IMR-90 (cell line): ENCODE results near the gene STX17. TPM values are rescaled to one million over a fixed set of nuclear protein-coding genes. Genes with fewer than 3 reads are reported as not detected.

Source experiments
- ATAC-seq: fragments of 200-7000 bp; cut with Tn5 transposase; 2 replicates; pipeline ENCODE4 v1.9.1; 2020; ENCODE audit warnings: low read depth, mild to moderate bottlenecking, moderate library complexity
- BruUV-seq: library from RNA; stranded (reverse); fragments of 400-500 nt; replicated peaks from 2 replicates; lab custom pipeline; 2021; lab: Mats Ljungman, UMichigan
- CTCF ChIA-PET: fragments of 300-600 bp; formaldehyde crosslinking; extraction: SDS; loops from one replicate; lab custom pipeline; 2021; ENCODE audit warnings: antibody characterized with exemption; lab: Yijun Ruan, JAX
- POLR2A ChIA-PET: fragments of 300-600 bp; sonication (Branson Sonifier 250); formaldehyde crosslinking; loops from one replicate; lab custom pipeline; 2022; ENCODE audit warnings: antibody characterized with exemption; ENCODE audit not compliant: unreplicated experiment; lab: Charles Lee
- DNase-seq: peaks from one replicate; pipeline ENCODE4 v3.0.0; 2013
- H2AFZ ChIP-seq: replicated peaks from 2 replicates; pipeline ENCODE3; 2013; ENCODE audit warnings: low read length, mild to moderate bottlenecking; ENCODE audit not compliant: poor library complexity
- H2AK5ac ChIP-seq: 2 replicates; pipeline ENCODE4 v1.6.1; 2013; ENCODE audit warnings: low read depth, low read length, inconsistent platforms
- H2AK9ac ChIP-seq: replicated peaks from 2 replicates; pipeline ENCODE3; 2013; ENCODE audit warnings: mild to moderate bottlenecking, low read depth, low read length, moderate library complexity; ENCODE audit not compliant: poor library complexity
- H2BK120ac ChIP-seq: 2 replicates; pipeline ENCODE4 v1.6.1; 2013; ENCODE audit warnings: low read depth, low read length, inconsistent platforms
- H2BK15ac ChIP-seq: 3 replicates; pipeline ENCODE4 v1.6.1; 2013; ENCODE audit warnings: low read depth, low read length, inconsistent platforms
- H2BK20ac ChIP-seq: 2 replicates; pipeline ENCODE4 v1.6.1; 2013; ENCODE audit warnings: low read depth, mild to moderate bottlenecking, inconsistent platforms, low read length, moderate library complexity
- H2BK5ac ChIP-seq: 2 replicates; pipeline ENCODE4 v1.6.1; 2013; ENCODE audit warnings: mild to moderate bottlenecking, low read depth, low read length, inconsistent platforms; ENCODE audit not compliant: poor library complexity, severe bottlenecking
- H3K14ac ChIP-seq: replicated peaks from 2 replicates; pipeline ENCODE4 v1.6.1; 2013; ENCODE audit warnings: low read depth, low read length, inconsistent platforms
- H3K18ac ChIP-seq: 2 replicates; pipeline ENCODE4 v1.6.1; 2013; ENCODE audit warnings: low read depth, low read length, control low read depth
- H3K23ac ChIP-seq: 2 replicates; pipeline ENCODE4 v1.6.1; 2013; ENCODE audit warnings: low read depth, low read length, inconsistent platforms
- H3K27ac ChIP-seq: 2 replicates; pipeline ENCODE4 v1.5.1; 2013; ENCODE audit warnings: mild to moderate bottlenecking, control low read depth, low read length; ENCODE audit not compliant: insufficient read depth
- H3K27me3 ChIP-seq: 2 replicates; pipeline ENCODE4 v1.6.1; 2013; ENCODE audit warnings: low read length; ENCODE audit not compliant: control insufficient read depth, insufficient read depth
- H3K36me3 ChIP-seq: 2 replicates; pipeline ENCODE4 v1.6.1; 2013; ENCODE audit warnings: low read length, mixed read lengths; ENCODE audit not compliant: control insufficient read depth, insufficient read depth
- H3K4ac ChIP-seq: 2 replicates; pipeline ENCODE4 v1.6.1; 2013; ENCODE audit warnings: low read depth, low read length, inconsistent platforms
- H3K4me1 ChIP-seq: 2 replicates; pipeline ENCODE4 v1.6.1; 2013; ENCODE audit warnings: low read length, mixed read lengths; ENCODE audit not compliant: control insufficient read depth, insufficient read depth
- H3K4me2 ChIP-seq: 2 replicates; pipeline ENCODE4 v1.6.1; 2013; ENCODE audit warnings: low read depth, mild to moderate bottlenecking, control low read depth, low read length, moderate library complexity
- H3K4me3 ChIP-seq: 2 replicates; pipeline ENCODE4 v1.5.1; 2013; ENCODE audit warnings: low read depth, mild to moderate bottlenecking, control low read depth, low read length, moderate library complexity; ENCODE audit not compliant: insufficient read depth
- H3K56ac ChIP-seq: 2 replicates; pipeline ENCODE4 v1.6.1; 2013; ENCODE audit warnings: low read length, inconsistent platforms; ENCODE audit not compliant: insufficient read depth; ENCODE audit errors: extremely low read depth
- H3K79me1 ChIP-seq, 2 experiments: 2 replicates each; pipeline ENCODE4 v1.6.1; 2013; ENCODE audit warnings: low read length in 2 of 2, inconsistent platforms in 1 of 2, low read depth in 1 of 2
- H3K9ac ChIP-seq: 2 replicates; pipeline ENCODE4 v1.6.1; 2013; ENCODE audit warnings: low read depth, low read length, control low read depth
- H3K9me1 ChIP-seq: 2 replicates; pipeline ENCODE4 v1.6.1; 2013; ENCODE audit warnings: low read length, inconsistent platforms; ENCODE audit not compliant: insufficient read depth
- H3K9me3 ChIP-seq: 2 replicates; pipeline ENCODE4 v1.6.1; 2013; ENCODE audit warnings: low read length; ENCODE audit not compliant: control insufficient read depth, insufficient read depth
- H4K20me1 ChIP-seq: 2 replicates; pipeline ENCODE4 v1.6.1; 2013; ENCODE audit warnings: low read length, inconsistent platforms; ENCODE audit not compliant: insufficient read depth
- H4K5ac ChIP-seq: 2 replicates; pipeline ENCODE4 v1.6.1; 2013; ENCODE audit warnings: mild to moderate bottlenecking, low read depth, low read length, control low read depth
- H4K8ac ChIP-seq, 2 experiments: 2 replicates each; pipeline ENCODE4 v1.6.1; 2013; ENCODE audit warnings: low read depth in 2 of 2, low read length in 2 of 2, control low read depth in 1 of 2, inconsistent platforms in 1 of 2
- H4K91ac ChIP-seq: 2 replicates; pipeline ENCODE4 v1.6.1; 2013; ENCODE audit warnings: low read depth, low read length, inconsistent platforms; ENCODE audit not compliant: insufficient read depth
- CEBPB ChIP-seq: IDR thresholded peaks from 2 replicates; pipeline ENCODE4 v1.6.1; 2012; ENCODE audit warnings: low read depth, low read length, improper control_type of control experiment
- MXI1 ChIP-seq: IDR thresholded peaks from 2 replicates; pipeline ENCODE4 v1.6.1; 2012; ENCODE audit warnings: low read depth, mild to moderate bottlenecking, low read length, moderate library complexity, borderline replicate concordance
- SMC3 ChIP-seq: fragments of 150-350 bp; IDR thresholded peaks from 2 replicates; pipeline ENCODE4 v1.6.1; 2016; ENCODE audit warnings: low read depth, mild to moderate bottlenecking, antibody characterized with exemption, low read length, moderate library complexity
- dilution Hi-C: fragments of 300-500 bp; cut with HindIII; formaldehyde crosslinking; loops from one replicate; pipeline ENCODE4 v1.14.3; 2018; ENCODE audit warnings: low sequenced_read_pairs; ENCODE audit not compliant: unreplicated experiment
- in situ Hi-C: fragments of 300-500 bp; cut with MboI; formaldehyde crosslinking; loops from 3 replicates; pipeline ENCODE4 v1.14.3; 2019; ENCODE audit warnings: low sequenced_read_pairs, inconsistent platforms, mixed read lengths
- intact Hi-C: fragments of 100-400 bp; cut with micrococcal nuclease; formaldehyde crosslinking; loops from 2 replicates; pipeline ENCODE4 v1.10.0; 2022
- polyA plus RNA-seq, 3 experiments: library from polyadenylated mRNA; depleted of rRNA; stranded (reverse); fragments of >200 nt; gene quantifications; 2 replicates each; pipeline ENCODE4 v1.2.3, GENCODE V29; 2012; ENCODE audit warnings: low replicate concordance in 1 of 3
- total RNA-seq: library from RNA; depleted of rRNA; stranded (reverse); fragments of >200 nt; gene quantifications from 2 replicates; pipeline ENCODE4 v1.2.3, GENCODE V29; 2012

Gene STX17
- total and polyA plus RNA-seq, 2 of the 4 experiments (the other 2 are of a cell fraction), result 6.2 to 11.7 TPM

DNA sequence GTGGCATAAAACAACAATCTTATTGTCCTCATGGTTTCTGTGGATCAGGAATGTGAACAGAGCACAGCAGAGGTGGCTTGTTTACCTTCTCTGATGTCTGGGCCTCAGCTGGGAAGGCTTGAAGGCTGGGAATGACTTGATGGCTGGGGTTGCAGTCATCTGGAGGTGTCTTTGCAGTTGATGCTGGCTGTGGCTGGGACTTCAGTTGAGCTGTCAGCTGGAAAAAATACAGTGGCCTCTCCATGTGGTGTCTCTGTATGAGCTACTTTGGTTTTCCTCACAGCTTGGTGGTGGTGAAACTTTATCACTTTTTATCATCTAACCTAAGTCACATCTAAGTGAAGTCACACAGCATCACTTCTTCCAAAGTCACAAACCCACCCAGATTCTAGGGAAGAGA lies 24.7 kb upstream of the STX17 start:
- TF ChIP-seq MXI1 (no peak), SMC3 (no peak), CEBPB (no peak)
- Histone ChIP-seq H3K36me3 (no peaks in the 10 kb centered on the region), H3K4me2 (no peak overlapping the region), H3K18ac (no peak overlapping the region), H2AK9ac (no peak overlapping the region), H4K91ac (no peak overlapping the region), H2AK5ac (no peak overlapping the region), H3K56ac (no peak overlapping the region), H2BK20ac (no peak overlapping the region), H3K14ac (no peak overlapping the region), H3K79me1 (no peaks in the 10 kb centered on the region), H4K8ac (no peak overlapping the region), H2BK5ac (no peak overlapping the region), H3K4ac (no peak overlapping the region), H4K20me1 (no peaks in the 10 kb centered on the region), H2BK15ac (no peak overlapping the region), H3K9ac (no peak overlapping the region), H3K23ac (no peak overlapping the region), H2AFZ (no peak overlapping the region), H3K9me1 (no peaks in the 10 kb centered on the region), H3K4me1 (no peaks in the 10 kb centered on the region), H4K5ac (no peak overlapping the region), H3K4me3 (no peak overlapping the region), H3K27me3 (peaks cover 1% of the 10 kb centered on the region; the same call in 1 of the 2 replicates), H3K27ac (no peak overlapping the region), H2BK120ac (no peak overlapping the region), H3K9me3 (no peaks in the 10 kb centered on the region)
- dilution Hi-C loops, result no loop called here
- ATAC-seq (no peak), DNase-seq (no peak)
- no TSS peak for BruUV-seq
- intact Hi-C loops, result no loop called here
- CTCF ChIA-PET, result no interaction called here
- in situ Hi-C loops, result no loop called here
- POLR2A ChIA-PET, result no interaction called here
